ENCODE measurements around the gene IFI6. TPM values are rescaled to one million over a fixed set of nuclear protein-coding genes. Genes with fewer than 3 reads are reported as not detected.

IFI6 gene
- total RNA-seq, 4 donors from 2014 or later = 1.2 to 28.1 (median 14.2) TPM

GRCh38 chr1:27665016-27665651, 6.9 kb downstream of the IFI6 start:
- in situ Hi-C loops (cut with MboI; ENCODE audit: low pct_ligation_motif_present in 1 of 4, low pct_unique_long_range_greater_than_20kb in 1 of 4, low sequenced_read_pairs in 3 of 4) (loop anchor here in 1 of 4 donors (10.0 kb wide), 1 partner anchor 50 kb away; no protein-coding TSS in a partner anchor), intact Hi-C loops (cut with DNase I; ENCODE audit: low total_unique reads) (loop anchor here (2.0 kb wide), 1 partner anchor 54 kb away; no protein-coding TSS in a partner anchor)
- peaks cover 0 to 21% (median 7%) of the 10 kb centered on the region in 4 donors for H3K4me1 ChIP-seq
- no peak for DNase-seq
- no peaks in the 10 kb centered on the region for H3K27me3 ChIP-seq
- TF ChIP-seq POLR2AphosphoS5 (IDR thresholded peaks at IDR 0.05) (no peak), CTCF (IDR thresholded peaks at IDR 0.05) (no peak)
- H3K4me3 ChIP-seq = no peak overlapping the region
- no peaks in the 10 kb centered on the region for H3K36me3 ChIP-seq
- 92% methylated on average over 9 of the region's 9 CpGs; no CpG with 5 or more reads in 1 of the 2 donors for WGBS, 2 donors (ENCODE audit: low coverage in 1 of 2)
- no peak overlapping the region for H3K27ac ChIP-seq
- H3K9me3 ChIP-seq = no peaks in the 10 kb centered on the region

- H3K9me3 ChIP-seq = no peaks in the 10 kb centered on the region
- no peak for TF ChIP-seq CTCF (IDR thresholded peaks at IDR 0.05)
- TF ChIP-seq EP300 (IDR thresholded peaks at IDR 0.05; ENCODE audit: low read depth) = no peak
- TF ChIP-seq POLR2A (IDR thresholded peaks at IDR 0.05) = no peak
- no peak for TF ChIP-seq POLR2AphosphoS5 (IDR thresholded peaks at IDR 0.05)
- no peaks in the 10 kb centered on the region for H3K36me3 ChIP-seq
- H3K4me1 ChIP-seq = peaks cover 0 to 19% (median 9%) of the 10 kb centered on the region in 4 donors
- H3K4me3 ChIP-seq = no peak overlapping the region
- H3K27me3 ChIP-seq = no peaks in the 10 kb centered on the region
- no peak for DNase-seq
- in situ Hi-C loops (cut with MboI; ENCODE audit: low pct_ligation_motif_present in 1 of 4, low pct_unique_long_range_greater_than_20kb in 1 of 4, low sequenced_read_pairs in 3 of 4) = loop anchor here (5.0 to 10.0 kb wide), 3 partner anchors 49 to 107 kb away; no protein-coding TSS in a partner anchor
- H3K27ac ChIP-seq = no peak overlapping the region
- 74 to 93% methylated on average over 3 to 8 of the region's 8 CpGs for WGBS, 2 donors (ENCODE audit: low coverage in 1 of 2)
- intact Hi-C loops (cut with DNase I; ENCODE audit: low total_unique reads) = loop anchor here (2.0 kb wide), 1 partner anchor 53 kb away; no protein-coding TSS in a partner anchor
Measured at GRCh38 chr1:27664291-27664690, 7.7 kb downstream of the IFI6 start.

GRCh38 chr1:27662707-27663393, 9.1 kb downstream of the IFI6 start:
- peaks cover 0 to 22% (median 11%) of the 10 kb centered on the region in 4 donors for H3K4me1 ChIP-seq
- no peaks in the 10 kb centered on the region for H3K9me3 ChIP-seq
- DNase-seq = peak; percentile 89
- H3K36me3 ChIP-seq = no peaks in the 10 kb centered on the region
- H3K27ac ChIP-seq = peak overlapping the region; percentile 41 to 62 (median 54)
- TF ChIP-seq POLR2A (IDR thresholded peaks at IDR 0.05) (peak; percentile 17), EP300 (IDR thresholded peaks at IDR 0.05; ENCODE audit: low read depth) (no peak), POLR2AphosphoS5 (IDR thresholded peaks at IDR 0.05) (no peak), CTCF (IDR thresholded peaks at IDR 0.05) (peak; percentile 87 to 98 (median 90))
- intact Hi-C loops (cut with DNase I; ENCODE audit: low total_unique reads) (no loop called here), in situ Hi-C loops (cut with MboI; ENCODE audit: low pct_ligation_motif_present in 1 of 4, low pct_unique_long_range_greater_than_20kb in 1 of 4, low sequenced_read_pairs in 3 of 4) (loop anchor here (5.0 to 10.0 kb wide), 3 partner anchors 48 to 106 kb away; no protein-coding TSS in a partner anchor)
- WGBS, 2 donors (ENCODE audit: low coverage in 1 of 2) = 16% methylated on average over 10 of the region's 12 CpGs; no CpG with 5 or more reads in 1 of the 2 donors
- no peaks in the 10 kb centered on the region for H3K27me3 ChIP-seq
- no peak overlapping the region for H3K4me3 ChIP-seq

- no peak for DNase-seq
- H3K36me3 ChIP-seq = no peaks in the 10 kb centered on the region
- peak overlapping the region in 3 of 4 donors; percentile 41 to 62 (median 54) for H3K27ac ChIP-seq
- H3K27me3 ChIP-seq = no peaks in the 10 kb centered on the region
- H3K4me1 ChIP-seq = peaks cover 0 to 22% (median 11%) of the 10 kb centered on the region in 4 donors
- H3K4me3 ChIP-seq = no peak overlapping the region
- in situ Hi-C loops (cut with MboI; ENCODE audit: low pct_ligation_motif_present in 1 of 4, low pct_unique_long_range_greater_than_20kb in 1 of 4, low sequenced_read_pairs in 3 of 4) = loop anchor here (5.0 to 10.0 kb wide), 3 partner anchors 47 to 105 kb away; no protein-coding TSS in a partner anchor
- 80 to 94% methylated on average over 2 to 5 of the region's 5 CpGs for WGBS, 2 donors (ENCODE audit: low coverage in 1 of 2)
- no peaks in the 10 kb centered on the region for H3K9me3 ChIP-seq
- TF ChIP-seq POLR2A (IDR thresholded peaks at IDR 0.05) (no peak), CTCF (IDR thresholded peaks at IDR 0.05) (no peak), EP300 (IDR thresholded peaks at IDR 0.05; ENCODE audit: low read depth) (no peak), POLR2AphosphoS5 (IDR thresholded peaks at IDR 0.05) (no peak)
- intact Hi-C loops (cut with DNase I; ENCODE audit: low total_unique reads) = no loop called here
Measured at GRCh38 chr1:27662261-27662660, 9.7 kb downstream of the IFI6 start.
